Epithelial cell of esophagus (primary cell): ENCODE measurements around the gene CADPS.

Experiments used
- DNase-seq: peaks from one replicate; pipeline ENCODE4 v3.0.0; 2010; ENCODE audit warnings: low read depth
- H3K4me3 ChIP-seq: 2 replicates; pipeline ENCODE4 v1.5.1; 2011; ENCODE audit warnings: mild to moderate bottlenecking, low read length, control low read depth
- TF ChIP-seq, protein P1 (sequence below): IDR thresholded peaks from 2 replicates; pipeline ENCODE4 v1.5.1; 2011; ENCODE audit warnings: low read depth, mild to moderate bottlenecking, low read length, control low read depth, inconsistent platforms; ENCODE audit not compliant: insufficient read depth; ENCODE audit errors: missing control alignments

Gene CADPS

DNA sequence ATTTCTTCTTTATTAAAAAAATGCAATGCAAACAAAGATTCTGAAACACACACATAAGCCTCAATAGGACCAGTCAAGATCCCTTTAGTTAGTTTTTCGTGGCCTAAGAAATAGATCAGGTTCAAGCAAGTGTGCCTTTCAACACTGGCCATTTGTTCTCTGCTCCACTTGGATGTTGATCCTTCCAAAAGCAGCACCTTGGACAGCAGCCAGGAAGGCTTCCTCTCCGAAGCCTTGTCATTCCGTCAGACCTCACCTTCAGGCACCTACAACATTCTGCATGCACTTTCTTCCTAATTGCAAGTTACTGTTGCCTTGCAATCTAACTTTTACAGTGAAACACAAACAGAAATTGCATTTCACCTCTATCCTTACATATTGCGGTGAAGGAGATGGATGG, 346.0 kb downstream of the CADPS start:
- no peak overlapping the region for H3K4me3 ChIP-seq
- DNase-seq, result peak; percentile 72
- TF ChIP-seq, protein P1, sequence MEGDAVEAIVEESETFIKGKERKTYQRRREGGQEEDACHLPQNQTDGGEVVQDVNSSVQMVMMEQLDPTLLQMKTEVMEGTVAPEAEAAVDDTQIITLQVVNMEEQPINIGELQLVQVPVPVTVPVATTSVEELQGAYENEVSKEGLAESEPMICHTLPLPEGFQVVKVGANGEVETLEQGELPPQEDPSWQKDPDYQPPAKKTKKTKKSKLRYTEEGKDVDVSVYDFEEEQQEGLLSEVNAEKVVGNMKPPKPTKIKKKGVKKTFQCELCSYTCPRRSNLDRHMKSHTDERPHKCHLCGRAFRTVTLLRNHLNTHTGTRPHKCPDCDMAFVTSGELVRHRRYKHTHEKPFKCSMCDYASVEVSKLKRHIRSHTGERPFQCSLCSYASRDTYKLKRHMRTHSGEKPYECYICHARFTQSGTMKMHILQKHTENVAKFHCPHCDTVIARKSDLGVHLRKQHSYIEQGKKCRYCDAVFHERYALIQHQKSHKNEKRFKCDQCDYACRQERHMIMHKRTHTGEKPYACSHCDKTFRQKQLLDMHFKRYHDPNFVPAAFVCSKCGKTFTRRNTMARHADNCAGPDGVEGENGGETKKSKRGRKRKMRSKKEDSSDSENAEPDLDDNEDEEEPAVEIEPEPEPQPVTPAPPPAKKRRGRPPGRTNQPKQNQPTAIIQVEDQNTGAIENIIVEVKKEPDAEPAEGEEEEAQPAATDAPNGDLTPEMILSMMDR, result no peak

DNA sequence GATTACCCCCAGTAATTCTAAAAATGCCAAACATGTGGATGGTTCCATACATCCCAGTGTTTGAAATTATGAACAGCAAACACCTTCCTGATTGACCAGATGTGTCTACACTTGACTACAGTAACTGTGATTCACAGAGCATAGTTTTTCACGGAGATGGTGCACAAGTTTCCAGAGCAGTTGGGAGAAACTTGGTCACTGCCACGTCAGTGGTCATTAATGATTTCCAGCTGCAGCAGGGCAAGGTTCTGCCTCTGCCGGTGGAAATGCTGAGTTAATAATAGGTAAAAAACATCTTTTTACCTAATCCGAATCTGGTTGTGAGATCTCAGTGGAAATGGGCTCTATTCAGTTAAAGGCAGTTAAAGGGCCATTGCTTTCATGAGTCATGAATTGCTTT, 347.7 kb downstream of the CADPS start:
- H3K4me3 ChIP-seq, result no peak overlapping the region
- TF ChIP-seq, protein P1, result no peak
- DNase-seq, result no peak

DNA sequence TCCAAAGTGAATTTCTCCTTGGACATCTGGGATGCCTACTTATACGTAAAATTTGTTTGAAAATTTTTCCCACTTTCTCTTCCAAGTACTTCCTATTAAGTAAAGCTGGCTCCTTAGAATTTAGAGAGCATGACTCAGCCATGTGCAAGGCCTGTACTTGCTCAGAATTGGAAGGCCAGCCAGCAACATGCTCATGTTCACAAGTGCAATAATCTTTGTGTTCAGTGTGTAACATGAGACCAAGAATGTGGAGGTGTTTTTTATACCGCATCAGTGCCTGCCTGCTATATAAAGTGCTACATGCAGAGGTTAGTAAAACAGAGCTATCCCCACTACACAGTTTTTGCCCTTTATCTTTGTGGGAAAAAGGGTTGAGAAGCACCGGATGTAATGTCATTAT, 349.9 kb downstream of the CADPS start:
- peak; percentile 88 for DNase-seq
- H3K4me3 ChIP-seq, result no peak overlapping the region
- TF ChIP-seq, protein P1, result no peak

DNA sequence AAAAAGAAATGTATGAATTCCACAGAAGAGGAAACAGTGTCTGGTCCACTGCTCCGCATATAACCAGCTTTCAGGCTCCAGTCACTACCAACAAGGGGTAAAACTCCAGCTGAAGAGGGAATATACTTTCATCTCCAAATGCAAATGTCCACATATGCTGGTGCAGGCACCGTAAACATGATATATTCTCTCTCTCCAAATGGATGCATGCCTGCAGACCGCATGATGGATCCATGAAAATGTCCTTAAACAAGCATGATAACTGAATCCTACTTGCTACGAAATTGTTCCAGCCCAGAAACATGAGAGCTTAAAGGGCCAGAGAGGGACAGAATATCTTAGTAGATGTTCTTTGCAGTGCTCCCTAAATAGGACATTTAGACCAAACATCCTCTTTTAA, 351.5 kb downstream of the CADPS start:
- no peak overlapping the region for H3K4me3 ChIP-seq
- TF ChIP-seq, protein P1, result no peak
- no peak for DNase-seq

DNA sequence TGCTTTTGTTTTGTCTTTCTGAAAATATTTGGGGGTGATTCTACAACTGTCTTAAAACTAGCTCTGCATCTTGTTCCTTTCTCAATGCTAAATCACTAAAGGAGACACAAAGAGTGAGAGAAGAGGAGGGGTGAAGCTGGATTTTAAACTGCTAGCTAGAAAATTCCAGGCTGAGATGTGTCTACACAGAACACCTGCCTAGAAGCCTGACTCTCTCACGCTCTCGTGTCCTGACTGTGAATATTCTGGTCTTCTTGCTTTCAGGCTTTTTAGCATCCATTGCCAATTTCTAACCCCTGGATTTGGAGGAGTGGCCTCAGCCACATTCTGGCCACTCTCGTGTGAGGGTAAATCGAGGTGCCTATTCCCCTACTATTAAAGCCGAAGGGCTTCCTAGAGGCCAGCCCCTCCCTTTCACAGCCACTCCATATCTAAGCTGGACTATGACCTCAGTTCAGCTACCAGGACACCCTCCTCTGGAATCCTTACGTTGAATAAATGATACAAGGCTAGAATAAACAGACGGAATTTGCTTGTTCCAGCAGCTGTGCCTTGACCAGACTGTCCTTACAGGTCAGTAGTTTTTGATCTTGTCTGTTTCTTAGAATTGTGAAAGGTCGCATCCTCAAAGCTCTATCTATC, 353.6 kb downstream of the CADPS start:
- TF ChIP-seq, protein P1, result no peak
- DNase-seq, result no peak
- H3K4me3 ChIP-seq, result no peak overlapping the region

DNA sequence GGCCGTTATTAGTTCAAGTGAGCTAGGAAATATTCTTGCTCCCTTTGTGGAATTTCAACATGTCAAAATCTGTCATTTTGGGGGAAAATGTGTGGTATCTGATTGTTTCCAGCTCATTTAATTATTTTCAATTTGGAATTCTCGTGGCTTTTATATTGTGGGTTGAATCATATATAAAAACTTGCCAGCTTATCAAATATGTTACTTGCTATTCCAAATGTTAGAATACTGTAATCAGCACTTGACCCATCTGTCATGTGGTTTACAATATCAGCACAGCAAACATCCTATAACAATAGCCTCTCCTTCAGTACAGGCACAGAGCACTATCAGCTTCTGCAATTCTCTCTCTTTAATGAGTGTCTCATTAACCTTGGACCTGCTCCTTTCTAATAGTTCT, 371.7 kb downstream of the CADPS start:
- TF ChIP-seq, protein P1, result no peak

More for the DNA sequence above, 371.7 kb downstream of the CADPS start:
- DNase-seq, result no peak
- no peak overlapping the region for H3K4me3 ChIP-seq
